Activated CD4-positive, alpha-beta memory T cell treated with anti-CD3 and anti-CD28 coated beads, Interleukin-2, amount 10 ng/mL, durations not matched to agents 7 days and 5 days (primary cell): ENCODE measurements around the gene SPTLC2. TPM values are rescaled to one million over a fixed set of nuclear protein-coding genes. Genes with fewer than 3 reads are reported as not detected.

Experiments
- CTCF ChIA-PET: fragments of 350-600 bp; sonication (Branson Sonifier 250); formaldehyde crosslinking; loops from one replicate; lab custom pipeline; 2021; ENCODE audit warnings: antibody characterized with exemption, inconsistent platforms; lab: Charles Lee
- POLR2A ChIA-PET: fragments of 350-600 bp; sonication (Branson Sonifier 250); formaldehyde crosslinking; loops from one replicate; lab custom pipeline; 2021; ENCODE audit warnings: antibody characterized with exemption; lab: Charles Lee
- DNase-seq: peaks from one replicate; pipeline ENCODE4 v3.0.0-alpha.2; 2020
- H3K27ac Mint-ChIP-seq: one replicate; pipeline ENCODE4 v1.8.0; 2021; ENCODE audit warnings: mild to moderate bottlenecking, mixed read lengths
- H3K27me3 Mint-ChIP-seq: one replicate; pipeline ENCODE4 v1.8.0; 2021; ENCODE audit warnings: mixed read lengths
- H3K36me3 Mint-ChIP-seq: one replicate; pipeline ENCODE4 v1.8.0; 2021; ENCODE audit warnings: low read depth, mixed read lengths
- H3K4me1 Mint-ChIP-seq: one replicate; pipeline ENCODE4 v1.8.0; 2021; ENCODE audit warnings: mixed read lengths
- H3K4me3 Mint-ChIP-seq: one replicate; pipeline ENCODE4 v1.8.0; 2021; ENCODE audit warnings: mild to moderate bottlenecking, mixed read lengths
- H3K9me3 Mint-ChIP-seq: one replicate; pipeline ENCODE4 v1.8.0; 2021; ENCODE audit warnings: mixed read lengths
- total RNA-seq, 2 experiments: library from RNA; stranded (reverse); gene quantifications; one replicate each; pipeline ENCODE4 v1.2.3, GENCODE V29; 2021

SPTLC2 gene
- total RNA-seq, 2 experiments from 2014 or later = 40.6 to 43.2 TPM

GRCh38 chr14:77457522-77458248, 158.8 kb downstream of the SPTLC2 start, which contains the start of the genes AHSA1 and VIPAS39:
TSS of gene AHSA1 (plus strand) at chr14:77458093. CDS start at chr14:77458190, 97 bp downstream.
TSS of gene VIPAS39 (minus strand) at chr14:77457601. CDS start at chr14:77454102, 3,499 bp downstream.
- no peaks in the 10 kb centered on the region for H3K27me3 Mint-ChIP-seq
- H3K9me3 Mint-ChIP-seq = no peaks in the 10 kb centered on the region

DNA sequence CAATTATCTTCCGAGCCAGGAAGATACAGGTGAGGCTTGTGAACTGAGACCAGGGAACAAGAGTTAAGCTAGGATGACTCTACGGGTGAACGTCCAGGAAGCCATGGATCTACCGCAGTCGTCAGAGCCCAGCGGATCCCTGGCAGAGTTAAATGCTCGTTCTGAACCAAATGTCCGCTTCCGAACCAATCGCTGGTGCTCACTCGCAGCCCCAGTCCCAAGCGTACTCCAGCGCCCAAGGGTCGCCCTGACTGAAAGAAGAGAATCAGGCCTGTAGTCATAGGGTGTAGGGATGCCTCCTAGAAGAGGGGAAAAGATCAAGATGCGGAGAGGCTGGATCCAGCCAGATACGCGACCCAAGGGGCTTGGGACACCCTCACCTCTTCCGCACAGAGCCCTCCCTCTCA, 159.3 kb downstream of the SPTLC2 start:
- CTCF ChIA-PET = no interaction called here
- DNase-seq = no peak
- Mint-ChIP-seq H3K4me1 (peaks cover 32% of the 10 kb centered on the region), H3K27ac (peak overlapping the region; percentile 99), H3K4me3 (peak overlapping the region; percentile 100), H3K27me3 (no peaks in the 10 kb centered on the region), H3K36me3 (peaks cover 36% of the 10 kb centered on the region), H3K9me3 (no peaks in the 10 kb centered on the region)
- POLR2A ChIA-PET = interaction anchor here (1.3 to 3.9 kb wide), 7 partner anchors 17 to 343 kb away, joined by 3 to 26 read pairs (median 13); partner anchors contain the start of genes ADCK1, ALKBH1, GSTZ1 and POMT2

More at GRCh38 chr14:77457522-77458248, 158.8 kb downstream of the SPTLC2 start, which contains the start of the genes AHSA1 and VIPAS39:
- peak within 1 kb of the TSS; percentile 99 for H3K27ac Mint-ChIP-seq
- POLR2A ChIA-PET = interaction anchor here (1.2 to 3.9 kb wide), 9 partner anchors 10 to 342 kb away, joined by 3 to 26 read pairs (median 6); partner anchors contain the start of genes ADCK1, ALKBH1, GSTZ1 and POMT2
- peak; percentile 97 for DNase-seq
- CTCF ChIA-PET = interaction anchor here (2.6 to 2.9 kb wide), 3 partner anchors 11 to 141 kb away, joined by 8 to 12 read pairs (median 9); partner anchors contain the start of genes SAMD15 and TMED8
- H3K4me3 Mint-ChIP-seq = peak within 1 kb of the TSS; percentile 100
- H3K4me1 Mint-ChIP-seq = peaks cover 33% of the 10 kb centered on the region
- peaks cover 40% of the 10 kb centered on the region for H3K36me3 Mint-ChIP-seq

Other genes with a start within 250 kb of the SPTLC2 start
- gene TMED8, start 239.5 kb downstream of the SPTLC2 start, total RNA-seq = 10 to 100 TPM; 21.2 to 22.2 TPM
- under 1 TPM in 1 of 2 experiments, not detected in 1; 0.25 TPM for gene SAMD15, start 239.3 kb downstream of the SPTLC2 start, total RNA-seq
- gene NOXRED1, start 193.1 kb downstream of the SPTLC2 start, total RNA-seq = under 1 TPM; 0.35 to 0.48 TPM
- 10 to 100 TPM; 20.3 to 20.6 TPM for gene VIPAS39, start 159.0 kb downstream of the SPTLC2 start, total RNA-seq
- gene AHSA1, start 158.5 kb downstream of the SPTLC2 start, total RNA-seq = 100 to 1,000 TPM; 152 to 162 TPM
- gene ISM2, start 117.8 kb downstream of the SPTLC2 start, total RNA-seq = not detected
- 10 to 100 TPM; 12.5 to 12.8 TPM for gene ALKBH1, start 91.4 kb upstream of the SPTLC2 start, total RNA-seq
- gene SLIRP, start 91.5 kb upstream of the SPTLC2 start, total RNA-seq = 10 to 100 TPM; 56.4 to 76.7 TPM
- 100 to 1,000 TPM; 117 to 120 TPM for gene SNW1, start 144.5 kb upstream of the SPTLC2 start, total RNA-seq
- gene ADCK1, start 183.5 kb upstream of the SPTLC2 start, total RNA-seq = 1 to 10 TPM; 2.2 to 2.8 TPM